Upper lobe of left lung (tissue), 6 donors: ENCODE measurements around the gene DDIT4. TPM values are rescaled to one million over a fixed set of nuclear protein-coding genes. Genes with fewer than 3 reads are reported as not detected.
A peak's percentile ranks its signal among the peaks of the same experiment; 100 is the strongest.

Experiments
- ATAC-seq, 2 donors: fragments of 200-7000 bp; cut with Tn5 transposase; one replicate each; pipeline ENCODE4 v1.9.1; 2022; ENCODE audit warnings: mild to moderate bottlenecking in 2 of 2, moderate library complexity in 2 of 2; ENCODE audit not compliant: low FRiP score in 2 of 2
- DNase-seq, 2 donors: peaks; one replicate each; pipeline ENCODE4 v3.0.0-alpha.2; 2019 to 2020
- H3K27ac ChIP-seq, 4 donors: fragments of 200-600 bp; sonication (generic); one replicate each; pipeline ENCODE4 v1.5.1; 2016 to 2019
- H3K27me3 ChIP-seq, 4 donors: fragments of 200-600 bp; sonication (generic); one replicate each; pipeline ENCODE4 v1.5.1; 2017 to 2019
- H3K36me3 ChIP-seq, 4 donors: fragments of 200-600 bp; sonication (generic); one replicate each; pipeline ENCODE4 v1.5.1; 2016 to 2019
- H3K4me1 ChIP-seq, 4 donors: fragments of 200-600 bp; sonication (generic); one replicate each; pipeline ENCODE4 v1.5.1; 2018 to 2019
- H3K4me3 ChIP-seq, 4 donors: fragments of 200-600 bp; sonication (generic); one replicate each; pipeline ENCODE4 v1.5.1; 2017 to 2019; ENCODE audit warnings: mild to moderate bottlenecking in 2 of 4, moderate library complexity in 1 of 4
- H3K9me3 ChIP-seq, 4 donors: fragments of 200-600 bp; sonication (generic); one replicate each; pipeline ENCODE4 v1.5.1; 2018 to 2019
- CTCF ChIP-seq, 6 experiments: fragments of 450-650 bp in 4 of 6; fragments of 200-600 bp in 2 of 6; sonication (generic) in 2 of 6; IDR thresholded peaks; one replicate each; pipeline ENCODE4 v1.5.1; 2016 to 2019; ENCODE audit warnings: antibody characterized with exemption in 6 of 6
- EP300 ChIP-seq, 4 donors: sonication (generic); formaldehyde crosslinking; IDR thresholded peaks; one replicate each; pipeline ENCODE4 v1.5.1; 2017; ENCODE audit warnings: antibody characterized with exemption in 4 of 4, control low read depth in 2 of 4
- POLR2A ChIP-seq, 4 donors: fragments of 450-650 bp; IDR thresholded peaks; one replicate each; pipeline ENCODE4 v1.5.1; 2016 to 2017; ENCODE audit warnings: antibody characterized with exemption in 4 of 4, mild to moderate bottlenecking in 2 of 4
- POLR2AphosphoS5 ChIP-seq, 2 donors: sonication (generic); formaldehyde crosslinking; IDR thresholded peaks; one replicate each; pipeline ENCODE4 v1.5.1; 2017; ENCODE audit warnings: antibody characterized with exemption in 2 of 2
- WGBS, 2 donors: methylation state at CpG; one replicate each; pipeline ENCODE4 v1.1.5; 2017 to 2018; 5-methylcytosine and 5-hydroxymethylcytosine counted together
- total RNA-seq, 6 donors: library from RNA; depleted of rRNA in 4 of 6; stranded (reverse); fragments of >200 nt in 4 of 6; gene quantifications; one replicate each; pipeline versions ENCODE4 v1.1.0 to v1.2.1, GENCODE V29; 2016 to 2021
- donor health status: DM: no; HTN: no; CAD: no; lungs with moderate emphysema.
- donor health status: DM: no; HTN: yes; CAD: no; lungs with severe emphysema.

Gene DDIT4
- total RNA-seq, 6 donors from 2014 or later = 81.0 to 218 (median 151) TPM

DNA sequence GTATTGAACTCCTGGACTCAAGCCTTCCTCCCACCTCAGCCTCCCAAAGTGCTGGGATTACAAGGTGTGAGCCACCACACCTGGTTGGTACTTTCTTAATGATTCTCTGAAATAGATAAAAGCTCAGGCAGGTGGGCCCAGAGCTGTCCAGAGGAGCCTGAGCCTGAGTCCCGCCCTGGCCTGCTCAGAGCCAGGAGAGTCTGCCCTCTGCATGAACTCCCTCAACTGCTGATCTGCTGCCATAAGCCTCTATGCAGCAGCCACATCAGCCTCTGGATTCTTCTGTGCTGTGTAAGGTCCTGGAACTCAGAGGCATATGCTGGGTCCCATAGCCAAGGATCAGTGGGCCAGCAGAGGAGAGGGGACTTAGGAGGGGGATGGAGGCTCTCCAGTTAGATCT lies 23.1 kb upstream of the DDIT4 start:
- ATAC-seq (peak in 1 of 2 donors; percentile 62), DNase-seq (peak in 1 of 2 donors; percentile 45)
- WGBS, 2 donors = 77% methylated on average over 1 of the region's 1 CpG; no CpG with 5 or more reads in 1 of the 2 donors
- TF ChIP-seq CTCF (IDR thresholded peaks at IDR 0.05) = no peak
- TF ChIP-seq POLR2AphosphoS5 (IDR thresholded peaks at IDR 0.05) = peak in 1 of 2 donors; percentile 41
- TF ChIP-seq EP300 (IDR thresholded peaks at IDR 0.05) = peak in 1 of 4 donors; percentile 26
- no peak overlapping the region for H3K4me3 ChIP-seq
- H3K36me3 ChIP-seq = no peaks in the 10 kb centered on the region
- peak overlapping the region in 3 of 4 donors; percentile 62 to 94 (median 88) for H3K27ac ChIP-seq
- H3K9me3 ChIP-seq = no peaks in the 10 kb centered on the region
- H3K4me1 ChIP-seq = peaks cover 80 to 96% (median 92%) of the 10 kb centered on the region in 4 donors
- no peaks in the 10 kb centered on the region for H3K27me3 ChIP-seq

GRCh38 chr10:72251635-72252034 lies 22.1 kb upstream of the DDIT4 start:
- H3K27me3 ChIP-seq = no peaks in the 10 kb centered on the region
- peaks cover 80 to 96% (median 91%) of the 10 kb centered on the region in 4 donors for H3K4me1 ChIP-seq
- no peaks in the 10 kb centered on the region for H3K9me3 ChIP-seq
- WGBS, 2 donors = 92 to 95% methylated on average over 6 of the region's 6 CpGs
- H3K4me3 ChIP-seq = no peak overlapping the region
- ATAC-seq = no peak
- TF ChIP-seq EP300 (IDR thresholded peaks at IDR 0.05) (no peak), CTCF (IDR thresholded peaks at IDR 0.05) (no peak)
- H3K27ac ChIP-seq = peak overlapping the region in 3 of 4 donors; percentile 88 to 94 (median 94)
- no peak for DNase-seq
- no peaks in the 10 kb centered on the region for H3K36me3 ChIP-seq

DNA sequence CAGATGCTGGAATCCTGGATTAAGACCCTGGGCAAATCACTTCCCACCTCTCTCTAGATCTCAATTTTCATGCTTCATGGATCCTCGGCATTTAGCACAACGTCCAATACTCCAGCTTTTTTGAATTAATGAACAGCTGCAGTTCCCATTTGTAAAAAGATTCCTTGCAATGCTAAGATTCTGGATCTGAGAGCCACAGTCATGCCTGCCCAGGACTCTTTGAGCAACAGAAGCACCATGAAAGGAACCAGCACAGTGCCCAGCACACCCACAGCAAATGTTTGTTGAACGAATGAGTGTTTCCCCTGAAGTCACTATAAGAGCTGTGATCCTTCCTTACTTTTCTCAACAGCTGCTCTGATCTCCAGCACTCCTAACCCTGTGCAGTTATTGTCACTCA lies 20.8 kb upstream of the DDIT4 start:
- H3K4me1 ChIP-seq = peaks cover 75 to 96% (median 86%) of the 10 kb centered on the region in 4 donors
- H3K9me3 ChIP-seq = no peaks in the 10 kb centered on the region
- no peaks in the 10 kb centered on the region for H3K27me3 ChIP-seq
- H3K4me3 ChIP-seq = no peak overlapping the region
- no peak for DNase-seq
- H3K27ac ChIP-seq = peak overlapping the region; percentile 80 to 94 (median 91)
- no peaks in the 10 kb centered on the region for H3K36me3 ChIP-seq
- ATAC-seq = no peak
- 72 to 90% methylated on average over 3 of the region's 3 CpGs for WGBS, 2 donors
- TF ChIP-seq CTCF (IDR thresholded peaks at IDR 0.05) (no peak), POLR2AphosphoS5 (IDR thresholded peaks at IDR 0.05) (no peak), POLR2A (IDR thresholded peaks at IDR 0.05) (no peak), EP300 (IDR thresholded peaks at IDR 0.05) (no peak)

- ATAC-seq (no peak), DNase-seq (no peak)
- no peaks in the 10 kb centered on the region for H3K36me3 ChIP-seq
- H3K9me3 ChIP-seq = no peaks in the 10 kb centered on the region
- no peak overlapping the region for H3K4me3 ChIP-seq
- 80 to 86% methylated on average over 7 of the region's 7 CpGs for WGBS, 2 donors
- no peaks in the 10 kb centered on the region for H3K27me3 ChIP-seq
- H3K27ac ChIP-seq = peak overlapping the region; percentile 80 to 94 (median 91)
- TF ChIP-seq EP300 (IDR thresholded peaks at IDR 0.05) = no peak
- no peak for TF ChIP-seq CTCF (IDR thresholded peaks at IDR 0.05)
- TF ChIP-seq POLR2AphosphoS5 (IDR thresholded peaks at IDR 0.05) = no peak
- TF ChIP-seq POLR2A (IDR thresholded peaks at IDR 0.05) = no peak
- H3K4me1 ChIP-seq = peaks cover 69 to 90% (median 83%) of the 10 kb centered on the region in 4 donors
These were observed 20.1 kb upstream of the DDIT4 start for GRCh38 chr10:72253578-72253977.
